GM12892 (cell line): Measurements from ENCODE around the gene AP3M1.

Source experiments
- POLR2A ChIP-seq: IDR thresholded peaks from 2 replicates; pipeline ENCODE4 v1.6.1; 2011; ENCODE audit warnings: low read depth, low read length, control low read depth
- POLR2AphosphoS5 ChIP-seq: IDR thresholded peaks from 2 replicates; pipeline ENCODE4 v1.6.1; 2011; ENCODE audit warnings: low read depth, low read length, control low read depth

GRCh38 chr10:74194545-74194944, 43.9 kb upstream of the AP3M1 start:
- TF ChIP-seq POLR2A (no peak), POLR2AphosphoS5 (no peak)
